ENCODE results near the gene ALK. TPM values are rescaled to one million over a fixed set of nuclear protein-coding genes. Genes with fewer than 3 reads are reported as not detected.

The ALK gene
- total RNA-seq, 1 donor, result under 0.01 TPM

DNA sequence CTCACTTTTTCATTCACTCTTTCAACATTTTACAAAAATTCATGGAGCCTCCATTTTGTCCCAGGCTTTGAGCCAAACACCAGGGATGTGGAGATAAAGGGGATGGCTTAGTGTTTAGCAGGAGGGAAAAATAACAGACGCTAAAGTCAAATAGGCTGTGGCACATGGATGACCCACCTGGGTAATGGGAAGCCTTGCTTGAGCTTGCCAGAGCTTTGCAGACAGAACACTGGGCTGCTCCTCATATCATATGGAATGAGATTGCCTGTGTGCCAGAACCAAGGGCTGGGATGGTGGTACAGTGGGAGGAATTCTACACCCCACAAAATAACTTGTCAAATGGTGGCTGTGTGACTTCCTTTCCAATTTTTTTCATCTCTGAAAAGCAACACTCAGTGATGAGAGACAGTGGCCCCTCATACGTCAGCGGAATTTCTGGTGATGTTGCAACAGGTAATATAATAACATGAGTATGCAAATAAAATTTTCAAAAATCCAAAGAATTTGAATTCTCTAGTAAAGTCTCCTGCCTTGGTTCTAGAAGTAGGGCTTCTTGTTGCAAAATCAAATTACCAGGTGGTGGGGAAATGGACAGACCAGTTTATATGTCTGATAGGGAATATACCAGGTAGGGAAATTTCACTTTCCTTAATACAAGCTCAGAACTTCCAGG lies 553.3 kb downstream of the ALK start:
- no peak for DNase-seq (ENCODE audit: insufficient read length, low spot score, missing footprints)
- no peak overlapping the region for H2AFZ ChIP-seq (ENCODE audit: low read length)
- no peak overlapping the region for H3K27ac ChIP-seq (ENCODE audit: low read depth, low read length)
- H3K4me3 ChIP-seq (ENCODE audit: insufficient read depth, low read length), result no peak overlapping the region
- H3K36me3 ChIP-seq (ENCODE audit: insufficient read depth, low read length), result no peaks in the 10 kb centered on the region
- no peaks in the 10 kb centered on the region for H4K20me1 ChIP-seq (ENCODE audit: insufficient read depth, low read length)
- H3K9me3 ChIP-seq (ENCODE audit: low read depth, low read length), result no peaks in the 10 kb centered on the region
- TF ChIP-seq, protein P1, sequence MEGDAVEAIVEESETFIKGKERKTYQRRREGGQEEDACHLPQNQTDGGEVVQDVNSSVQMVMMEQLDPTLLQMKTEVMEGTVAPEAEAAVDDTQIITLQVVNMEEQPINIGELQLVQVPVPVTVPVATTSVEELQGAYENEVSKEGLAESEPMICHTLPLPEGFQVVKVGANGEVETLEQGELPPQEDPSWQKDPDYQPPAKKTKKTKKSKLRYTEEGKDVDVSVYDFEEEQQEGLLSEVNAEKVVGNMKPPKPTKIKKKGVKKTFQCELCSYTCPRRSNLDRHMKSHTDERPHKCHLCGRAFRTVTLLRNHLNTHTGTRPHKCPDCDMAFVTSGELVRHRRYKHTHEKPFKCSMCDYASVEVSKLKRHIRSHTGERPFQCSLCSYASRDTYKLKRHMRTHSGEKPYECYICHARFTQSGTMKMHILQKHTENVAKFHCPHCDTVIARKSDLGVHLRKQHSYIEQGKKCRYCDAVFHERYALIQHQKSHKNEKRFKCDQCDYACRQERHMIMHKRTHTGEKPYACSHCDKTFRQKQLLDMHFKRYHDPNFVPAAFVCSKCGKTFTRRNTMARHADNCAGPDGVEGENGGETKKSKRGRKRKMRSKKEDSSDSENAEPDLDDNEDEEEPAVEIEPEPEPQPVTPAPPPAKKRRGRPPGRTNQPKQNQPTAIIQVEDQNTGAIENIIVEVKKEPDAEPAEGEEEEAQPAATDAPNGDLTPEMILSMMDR (IDR thresholded peaks at IDR 0.05; ENCODE audit: extremely low read depth, low read depth, low read length), result no peak
- H3K79me2 ChIP-seq (ENCODE audit: insufficient read depth, low read length), result no peaks in the 10 kb centered on the region
- no peaks in the 10 kb centered on the region for H3K27me3 ChIP-seq (ENCODE audit: insufficient read depth, low read length)
- no peak overlapping the region for H3K4me2 ChIP-seq (ENCODE audit: insufficient read depth, low read length)
- H3K4me1 ChIP-seq (ENCODE audit: insufficient read depth, low read length), result no peaks in the 10 kb centered on the region

DNA sequence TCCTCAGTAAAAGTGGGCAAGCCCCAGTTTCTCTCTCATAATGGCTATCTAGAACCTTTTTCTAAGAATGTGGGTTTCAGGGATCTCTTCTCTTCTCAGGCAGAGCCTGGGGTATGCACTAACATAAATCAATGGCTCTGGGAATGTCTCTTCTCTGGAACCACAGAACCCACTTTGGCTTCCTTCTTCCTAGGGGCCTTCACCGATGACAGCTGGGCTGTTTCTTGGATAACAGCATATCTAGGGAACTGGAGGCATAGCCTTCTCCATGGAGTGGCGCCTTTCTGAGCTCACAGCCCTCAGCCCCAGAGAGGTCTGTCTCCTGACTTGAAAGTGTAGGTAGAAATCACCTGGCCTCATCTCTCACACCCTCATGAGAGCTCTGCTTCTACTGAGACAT lies 558.3 kb downstream of the ALK start:
- Histone ChIP-seq H3K9me3 (ENCODE audit: low read depth, low read length) (no peaks in the 10 kb centered on the region), H4K20me1 (ENCODE audit: insufficient read depth, low read length) (no peaks in the 10 kb centered on the region), H3K27me3 (ENCODE audit: insufficient read depth, low read length) (peaks cover 4% of the 10 kb centered on the region), H2AFZ (ENCODE audit: low read length) (no peak overlapping the region), H3K79me2 (ENCODE audit: insufficient read depth, low read length) (no peaks in the 10 kb centered on the region), H3K27ac (ENCODE audit: low read depth, low read length) (no peak overlapping the region), H3K36me3 (ENCODE audit: insufficient read depth, low read length) (no peaks in the 10 kb centered on the region), H3K4me2 (ENCODE audit: insufficient read depth, low read length) (no peak overlapping the region), H3K4me1 (ENCODE audit: insufficient read depth, low read length) (no peaks in the 10 kb centered on the region), H3K4me3 (ENCODE audit: insufficient read depth, low read length) (no peak overlapping the region)
- TF ChIP-seq, protein P1 (IDR thresholded peaks at IDR 0.05; ENCODE audit: extremely low read depth, low read depth, low read length), result no peak
- DNase-seq (ENCODE audit: insufficient read length, low spot score, missing footprints), result no peak

- no peaks in the 10 kb centered on the region for H3K4me1 ChIP-seq (ENCODE audit: insufficient read depth, low read length)
- peaks cover 4% of the 10 kb centered on the region for H3K27me3 ChIP-seq (ENCODE audit: insufficient read depth, low read length)
- no peak overlapping the region for H2AFZ ChIP-seq (ENCODE audit: low read length)
- TF ChIP-seq, protein P1 (IDR thresholded peaks at IDR 0.05; ENCODE audit: extremely low read depth, low read depth, low read length), result no peak
- H3K4me2 ChIP-seq (ENCODE audit: insufficient read depth, low read length), result no peak overlapping the region
- no peak for DNase-seq (ENCODE audit: insufficient read length, low spot score, missing footprints)
- H3K36me3 ChIP-seq (ENCODE audit: insufficient read depth, low read length), result no peaks in the 10 kb centered on the region
- H3K79me2 ChIP-seq (ENCODE audit: insufficient read depth, low read length), result no peaks in the 10 kb centered on the region
- H3K9me3 ChIP-seq (ENCODE audit: low read depth, low read length), result no peaks in the 10 kb centered on the region
- H3K27ac ChIP-seq (ENCODE audit: low read depth, low read length), result no peak overlapping the region
- H4K20me1 ChIP-seq (ENCODE audit: insufficient read depth, low read length), result no peaks in the 10 kb centered on the region
- no peak overlapping the region for H3K4me3 ChIP-seq (ENCODE audit: insufficient read depth, low read length)
Measured at GRCh38 chr2:29361231-29361630, 560.2 kb downstream of the ALK start.

DNA sequence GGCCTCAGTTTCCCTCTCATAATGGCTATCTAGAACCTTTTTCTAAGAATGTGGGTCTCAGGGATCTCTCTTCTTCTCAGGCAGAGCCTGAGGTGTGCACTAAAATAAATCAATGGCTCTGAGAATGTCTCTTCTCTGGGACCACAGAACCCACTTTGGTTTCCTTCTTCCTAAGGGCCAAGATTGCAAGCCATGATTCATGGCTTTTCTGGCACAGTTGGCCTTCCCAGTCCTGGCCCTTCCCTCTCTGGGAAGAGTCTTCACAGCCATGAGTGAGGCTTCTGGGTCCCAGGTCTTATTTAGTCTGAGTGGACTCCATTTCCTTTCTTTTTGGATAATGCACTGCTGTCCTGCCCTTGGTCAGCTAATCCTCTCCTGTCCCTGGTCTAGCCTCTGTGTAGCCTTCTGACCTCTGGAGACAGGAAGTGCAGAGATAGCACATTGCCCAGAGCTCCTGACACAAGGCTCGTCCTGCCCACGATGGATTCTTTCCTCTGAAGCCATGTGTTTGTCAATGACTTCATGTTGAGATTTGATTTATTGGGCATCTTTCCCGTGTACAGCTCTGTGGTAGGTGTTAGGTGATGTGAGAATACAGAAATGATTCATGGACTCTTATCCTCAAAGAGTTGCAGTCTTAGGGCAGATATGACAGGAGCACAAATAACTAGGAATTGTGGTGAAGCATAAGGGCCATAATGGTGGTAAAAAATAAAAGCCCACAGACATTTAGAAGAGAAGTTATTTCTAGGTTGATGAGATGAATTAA lies 561.2 kb downstream of the ALK start:
- no peaks in the 10 kb centered on the region for H3K79me2 ChIP-seq (ENCODE audit: insufficient read depth, low read length)
- TF ChIP-seq, protein P1 (IDR thresholded peaks at IDR 0.05; ENCODE audit: extremely low read depth, low read depth, low read length), result no peak
- H3K27ac ChIP-seq (ENCODE audit: low read depth, low read length), result no peak overlapping the region
- H3K27me3 ChIP-seq (ENCODE audit: insufficient read depth, low read length), result peaks cover 4% of the 10 kb centered on the region
- no peak for DNase-seq (ENCODE audit: insufficient read length, low spot score, missing footprints)
- H3K36me3 ChIP-seq (ENCODE audit: insufficient read depth, low read length), result no peaks in the 10 kb centered on the region
- no peaks in the 10 kb centered on the region for H3K4me1 ChIP-seq (ENCODE audit: insufficient read depth, low read length)
- no peak overlapping the region for H2AFZ ChIP-seq (ENCODE audit: low read length)
- H3K4me2 ChIP-seq (ENCODE audit: insufficient read depth, low read length), result no peak overlapping the region
- no peak overlapping the region for H3K4me3 ChIP-seq (ENCODE audit: insufficient read depth, low read length)
- no peaks in the 10 kb centered on the region for H3K9me3 ChIP-seq (ENCODE audit: low read depth, low read length)
- no peaks in the 10 kb centered on the region for H4K20me1 ChIP-seq (ENCODE audit: insufficient read depth, low read length)

All from osteoblast (primary cell).